ENCODE data around the gene RPS6KB2.

DNA sequence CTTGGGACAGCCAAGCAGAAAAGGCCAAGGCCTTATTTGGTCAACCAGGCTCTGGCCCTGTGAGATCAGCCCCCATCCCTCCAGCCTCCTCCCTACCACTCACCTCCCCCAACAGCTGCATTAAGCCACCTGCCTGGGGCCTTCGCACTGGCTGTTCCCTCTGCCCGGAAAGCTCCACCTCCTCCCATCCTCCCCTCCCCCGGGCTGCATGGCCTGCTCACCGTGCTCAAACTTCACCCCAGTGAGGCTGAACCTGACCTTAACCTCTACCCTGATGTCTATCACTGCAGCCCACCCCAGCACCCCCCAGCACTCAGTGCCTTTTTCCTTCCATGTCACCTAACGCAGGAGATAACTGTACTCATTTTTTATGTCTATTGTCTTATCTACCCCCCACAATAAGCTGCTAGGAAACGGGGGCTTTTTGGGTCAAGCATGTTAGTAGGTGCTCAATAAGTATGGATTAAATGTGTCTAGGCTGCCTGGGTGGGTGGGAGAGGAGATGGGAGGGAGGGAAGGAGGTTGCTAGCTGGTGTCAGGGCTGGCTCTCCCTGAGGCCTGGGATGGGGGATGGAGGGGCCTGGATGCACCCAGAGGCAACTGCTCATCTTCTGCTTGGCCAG is 8.3 kb downstream of the RPS6KB2 start:
- no peak for TF ChIP-seq EZH2 (IDR thresholded peaks at IDR 0.05; ENCODE audit: low read length, missing control alignments)
- TF ChIP-seq, protein P1, sequence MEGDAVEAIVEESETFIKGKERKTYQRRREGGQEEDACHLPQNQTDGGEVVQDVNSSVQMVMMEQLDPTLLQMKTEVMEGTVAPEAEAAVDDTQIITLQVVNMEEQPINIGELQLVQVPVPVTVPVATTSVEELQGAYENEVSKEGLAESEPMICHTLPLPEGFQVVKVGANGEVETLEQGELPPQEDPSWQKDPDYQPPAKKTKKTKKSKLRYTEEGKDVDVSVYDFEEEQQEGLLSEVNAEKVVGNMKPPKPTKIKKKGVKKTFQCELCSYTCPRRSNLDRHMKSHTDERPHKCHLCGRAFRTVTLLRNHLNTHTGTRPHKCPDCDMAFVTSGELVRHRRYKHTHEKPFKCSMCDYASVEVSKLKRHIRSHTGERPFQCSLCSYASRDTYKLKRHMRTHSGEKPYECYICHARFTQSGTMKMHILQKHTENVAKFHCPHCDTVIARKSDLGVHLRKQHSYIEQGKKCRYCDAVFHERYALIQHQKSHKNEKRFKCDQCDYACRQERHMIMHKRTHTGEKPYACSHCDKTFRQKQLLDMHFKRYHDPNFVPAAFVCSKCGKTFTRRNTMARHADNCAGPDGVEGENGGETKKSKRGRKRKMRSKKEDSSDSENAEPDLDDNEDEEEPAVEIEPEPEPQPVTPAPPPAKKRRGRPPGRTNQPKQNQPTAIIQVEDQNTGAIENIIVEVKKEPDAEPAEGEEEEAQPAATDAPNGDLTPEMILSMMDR (conservative IDR thresholded peaks at IDR 0.05 in 1 of 2, IDR thresholded peaks at IDR 0.05 in 1 of 2; ENCODE audit: low read depth in 1 of 2, low read length in 2 of 2), result no peak

All from fibroblast of lung (primary cell).